NB4 (cell line): ENCODE data around the gene MYORG.

ENCODE experiments used
- DNase-seq: peaks from one replicate; pipeline ENCODE4 v3.0.0; 2010; ENCODE audit warnings: low read depth
- H3K4me3 ChIP-seq: one replicate; pipeline ENCODE4 v1.5.1; 2011; ENCODE audit warnings: mild to moderate bottlenecking, low read depth, low read length, moderate library complexity
- CTCF ChIP-seq: IDR thresholded peaks from one replicate; pipeline ENCODE4 v1.5.1; 2012; ENCODE audit warnings: low read depth, low read length
- MAX ChIP-seq: IDR thresholded peaks from 2 replicates; pipeline ENCODE4 v1.6.1; 2011; ENCODE audit warnings: low read depth, low read length
- MYC ChIP-seq: IDR thresholded peaks from 2 replicates; pipeline ENCODE4 v1.6.1; 2011; ENCODE audit warnings: low read depth, low read length
- POLR2A ChIP-seq: IDR thresholded peaks from 2 replicates; pipeline ENCODE4 v1.6.1; 2011; ENCODE audit warnings: mild to moderate bottlenecking; ENCODE audit not compliant: insufficient read length; ENCODE audit errors: extremely low read depth

MYORG gene

GRCh38 chr9:34400275-34400674 is 23.6 kb upstream of the MYORG start:
- no peak for DNase-seq
- TF ChIP-seq MYC = no peak
- no peak for TF ChIP-seq POLR2A
- no peak for TF ChIP-seq CTCF
- TF ChIP-seq MAX = no peak
- H3K4me3 ChIP-seq = no peak overlapping the region

- no peak overlapping the region for H3K4me3 ChIP-seq
- TF ChIP-seq MYC = no peak
- no peak for TF ChIP-seq POLR2A
- TF ChIP-seq MAX = no peak
- TF ChIP-seq CTCF = no peak
- DNase-seq = no peak
Measured at GRCh38 chr9:34399729-34400128, 23.0 kb upstream of the MYORG start.

GRCh38 chr9:34398875-34399274 is 22.2 kb upstream of the MYORG start:
- no peak for TF ChIP-seq MAX
- no peak for TF ChIP-seq CTCF
- TF ChIP-seq POLR2A = no peak
- no peak for TF ChIP-seq MYC
- no peak for DNase-seq
- no peak overlapping the region for H3K4me3 ChIP-seq

- DNase-seq = no peak
- TF ChIP-seq CTCF = no peak
- TF ChIP-seq MYC = no peak
- no peak for TF ChIP-seq MAX
- TF ChIP-seq POLR2A = no peak
- no peak overlapping the region for H3K4me3 ChIP-seq
Measured at GRCh38 chr9:34396276-34397214, 19.8 kb upstream of the MYORG start.

- no peak for DNase-seq
- TF ChIP-seq CTCF (no peak), MYC (no peak), MAX (no peak), POLR2A (no peak)
- H3K4me3 ChIP-seq = no peak overlapping the region
Measured at GRCh38 chr9:34392511-34392910, 15.8 kb upstream of the MYORG start.

GRCh38 chr9:34387239-34387638 is 10.5 kb upstream of the MYORG start:
- H3K4me3 ChIP-seq = no peak overlapping the region
- no peak for TF ChIP-seq CTCF
- TF ChIP-seq POLR2A = no peak
- no peak for TF ChIP-seq MYC
- TF ChIP-seq MAX = no peak
- DNase-seq = no peak
